ENCODE data around the gene NMUR1.

Gene NMUR1

GRCh38 chr2:231525248-231526163 lies 4.7 kb downstream of the NMUR1 start:
- no peak for DNase-seq

- no peak for DNase-seq
Observed at GRCh38 chr2:231524477-231525247, 5.6 kb downstream of the NMUR1 start.

- DNase-seq: no peak
Observed at GRCh38 chr2:231523451-231524285, 6.6 kb downstream of the NMUR1 start.

GRCh38 chr2:231522418-231523180 lies 7.6 kb downstream of the NMUR1 start:
- DNase-seq: no peak

GRCh38 chr2:231521443-231521842 lies 8.8 kb downstream of the NMUR1 start:
- no peak for DNase-seq

- DNase-seq: no peak
Observed at GRCh38 chr2:231519975-231520555, 10.2 kb downstream of the NMUR1 start.

- DNase-seq: no peak
Observed at GRCh38 chr2:231518771-231519170, 11.5 kb downstream of the NMUR1 start.

- DNase-seq: no peak
Observed at GRCh38 chr2:231515603-231516002, 14.6 kb downstream of the NMUR1 start.

GRCh38 chr2:231514951-231515297 lies 15.3 kb downstream of the NMUR1 start:
- no peak for DNase-seq

- peak; percentile 99 for DNase-seq
Observed at GRCh38 chr2:231514225-231514950, 15.9 kb downstream of the NMUR1 start.

- no peak for DNase-seq
Observed at GRCh38 chr2:231513746-231514224, 16.5 kb downstream of the NMUR1 start.

GRCh38 chr2:231512222-231512621 lies 18.0 kb downstream of the NMUR1 start:
- DNase-seq: no peak

- no peak for DNase-seq
Observed at GRCh38 chr2:231503766-231504165, 26.5 kb downstream of the NMUR1 start.

GRCh38 chr2:231502596-231502995 lies 27.6 kb downstream of the NMUR1 start:
- no peak for DNase-seq

GRCh38 chr2:231497651-231498050 lies 32.6 kb downstream of the NMUR1 start:
- DNase-seq: no peak

GRCh38 chr2:231494669-231495068 lies 35.6 kb downstream of the NMUR1 start:
- no peak for DNase-seq

- DNase-seq: no peak
Observed at GRCh38 chr2:231490801-231491200, 39.4 kb downstream of the NMUR1 start.

GRCh38 chr2:231489990-231490389 lies 40.3 kb downstream of the NMUR1 start:
- peak; percentile 52 for DNase-seq

GRCh38 chr2:231488331-231488730 lies 41.9 kb downstream of the NMUR1 start:
- DNase-seq: no peak

GRCh38 chr2:231486851-231487596 lies 43.2 kb downstream of the NMUR1 start:
- DNase-seq: no peak
